NB4 (cell line): ENCODE measurements around the gene MPRIP.

Experiments
- POLR2A ChIP-seq: IDR thresholded peaks from 2 replicates; pipeline ENCODE4 v1.6.1; 2011; ENCODE audit warnings: mild to moderate bottlenecking; ENCODE audit not compliant: insufficient read length; ENCODE audit errors: extremely low read depth
- TF ChIP-seq, protein P1 (sequence below): IDR thresholded peaks from one replicate; pipeline ENCODE4 v1.5.1; 2012; ENCODE audit warnings: low read depth, low read length

DNA sequence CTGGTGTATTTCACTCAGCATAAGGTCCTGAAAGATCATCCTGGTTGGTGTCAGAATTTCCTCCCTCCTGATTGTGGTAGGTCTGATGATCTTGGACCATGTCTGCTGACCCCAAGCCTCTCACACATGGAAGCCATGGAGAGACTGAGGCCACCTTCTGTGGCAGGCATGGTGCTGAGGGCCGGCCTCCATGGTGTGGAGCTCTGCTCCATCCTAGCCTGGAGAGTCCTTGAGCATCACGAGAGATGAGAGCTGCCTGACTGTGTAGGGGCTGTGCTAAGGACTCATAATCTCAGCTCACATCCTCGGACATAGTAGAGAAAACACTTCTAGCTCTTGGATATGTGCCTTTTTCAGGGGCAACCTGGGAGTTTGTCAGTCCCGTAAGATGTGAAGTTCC, 40.6 kb downstream of the MPRIP start:
- TF ChIP-seq, protein P1, sequence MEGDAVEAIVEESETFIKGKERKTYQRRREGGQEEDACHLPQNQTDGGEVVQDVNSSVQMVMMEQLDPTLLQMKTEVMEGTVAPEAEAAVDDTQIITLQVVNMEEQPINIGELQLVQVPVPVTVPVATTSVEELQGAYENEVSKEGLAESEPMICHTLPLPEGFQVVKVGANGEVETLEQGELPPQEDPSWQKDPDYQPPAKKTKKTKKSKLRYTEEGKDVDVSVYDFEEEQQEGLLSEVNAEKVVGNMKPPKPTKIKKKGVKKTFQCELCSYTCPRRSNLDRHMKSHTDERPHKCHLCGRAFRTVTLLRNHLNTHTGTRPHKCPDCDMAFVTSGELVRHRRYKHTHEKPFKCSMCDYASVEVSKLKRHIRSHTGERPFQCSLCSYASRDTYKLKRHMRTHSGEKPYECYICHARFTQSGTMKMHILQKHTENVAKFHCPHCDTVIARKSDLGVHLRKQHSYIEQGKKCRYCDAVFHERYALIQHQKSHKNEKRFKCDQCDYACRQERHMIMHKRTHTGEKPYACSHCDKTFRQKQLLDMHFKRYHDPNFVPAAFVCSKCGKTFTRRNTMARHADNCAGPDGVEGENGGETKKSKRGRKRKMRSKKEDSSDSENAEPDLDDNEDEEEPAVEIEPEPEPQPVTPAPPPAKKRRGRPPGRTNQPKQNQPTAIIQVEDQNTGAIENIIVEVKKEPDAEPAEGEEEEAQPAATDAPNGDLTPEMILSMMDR: no peak
- no peak for TF ChIP-seq POLR2A
